ENCODE results near the gene EPHB6.
A peak's percentile ranks its signal among the peaks of the same experiment; 100 is the strongest.

The EPHB6 gene

GRCh38 chr7:142876236-142876960, 21.5 kb downstream of the EPHB6 start:
- no peak for TF ChIP-seq CTCF (IDR thresholded peaks at IDR 0.05)

GRCh38 chr7:142876991-142877910, 22.4 kb downstream of the EPHB6 start:
- TF ChIP-seq CTCF (IDR thresholded peaks at IDR 0.05): no peak

- TF ChIP-seq CTCF (IDR thresholded peaks at IDR 0.05): no peak
These were observed 23.4 kb downstream of the EPHB6 start for GRCh38 chr7:142878315-142878714.

GRCh38 chr7:142879060-142879459, 24.2 kb downstream of the EPHB6 start:
- no peak for TF ChIP-seq CTCF (IDR thresholded peaks at IDR 0.05)

GRCh38 chr7:142880876-142881505, 26.1 kb downstream of the EPHB6 start:
- TF ChIP-seq CTCF (IDR thresholded peaks at IDR 0.05): peak; percentile 91

GRCh38 chr7:142881586-142882337, 26.9 kb downstream of the EPHB6 start:
- no peak for TF ChIP-seq CTCF (IDR thresholded peaks at IDR 0.05)

- no peak for TF ChIP-seq CTCF (IDR thresholded peaks at IDR 0.05)
These were observed 27.4 kb downstream of the EPHB6 start for GRCh38 chr7:142882338-142882678.

Measured in LNCAP (cell line).